Stimulated activated CD4-positive, alpha-beta T cell treated with anti-CD3 and anti-CD28 coated beads, Interleukin-12 subunit alpha, Interleukin-12 subunit beta, amount 100 ng/mL, for 24 hours (primary cell): ENCODE results near the gene LY6G6F.

Source experiments
- DNase-seq, 2 experiments: peaks; one replicate each; pipeline ENCODE4 v3.0.0-alpha.2; 2020; ENCODE audit warnings: low read depth in 2 of 2

LY6G6F gene

DNA sequence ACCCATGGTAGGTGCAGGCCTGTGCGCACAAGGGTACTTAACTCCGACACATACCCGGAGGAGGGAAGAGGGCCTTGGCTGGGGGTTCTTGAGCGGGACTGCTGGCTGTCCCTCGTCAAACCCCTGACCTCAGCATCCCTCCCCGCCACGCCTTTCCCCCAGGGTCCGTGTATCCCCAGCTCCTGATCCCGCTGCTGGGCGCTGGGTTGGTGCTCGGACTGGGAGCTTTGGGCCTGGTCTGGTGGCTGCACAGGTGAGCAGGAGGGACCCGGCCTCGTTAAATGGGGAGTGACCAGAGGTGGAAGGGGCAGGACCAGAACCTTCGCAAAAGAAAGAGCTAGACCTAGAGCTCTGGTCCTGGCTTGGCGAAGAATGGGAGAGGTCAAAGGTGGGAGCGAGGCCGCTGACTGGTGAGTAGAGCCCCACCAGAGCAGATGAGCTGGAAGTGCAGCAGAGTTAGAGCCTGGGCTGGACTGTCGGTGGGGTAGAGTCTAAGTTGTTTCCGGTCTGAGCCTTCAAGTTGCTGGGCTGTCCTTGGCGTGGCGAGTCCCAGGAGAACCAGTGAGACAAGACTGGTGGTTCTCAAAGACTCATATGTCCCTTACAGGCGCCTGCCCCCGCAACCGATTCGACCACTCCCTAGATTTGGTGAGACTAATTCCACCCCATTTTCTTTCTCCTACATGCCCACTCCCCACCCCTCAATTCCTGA lies 17.5 kb downstream of the LY6G6F start:
- DNase-seq, result no peak

DNA sequence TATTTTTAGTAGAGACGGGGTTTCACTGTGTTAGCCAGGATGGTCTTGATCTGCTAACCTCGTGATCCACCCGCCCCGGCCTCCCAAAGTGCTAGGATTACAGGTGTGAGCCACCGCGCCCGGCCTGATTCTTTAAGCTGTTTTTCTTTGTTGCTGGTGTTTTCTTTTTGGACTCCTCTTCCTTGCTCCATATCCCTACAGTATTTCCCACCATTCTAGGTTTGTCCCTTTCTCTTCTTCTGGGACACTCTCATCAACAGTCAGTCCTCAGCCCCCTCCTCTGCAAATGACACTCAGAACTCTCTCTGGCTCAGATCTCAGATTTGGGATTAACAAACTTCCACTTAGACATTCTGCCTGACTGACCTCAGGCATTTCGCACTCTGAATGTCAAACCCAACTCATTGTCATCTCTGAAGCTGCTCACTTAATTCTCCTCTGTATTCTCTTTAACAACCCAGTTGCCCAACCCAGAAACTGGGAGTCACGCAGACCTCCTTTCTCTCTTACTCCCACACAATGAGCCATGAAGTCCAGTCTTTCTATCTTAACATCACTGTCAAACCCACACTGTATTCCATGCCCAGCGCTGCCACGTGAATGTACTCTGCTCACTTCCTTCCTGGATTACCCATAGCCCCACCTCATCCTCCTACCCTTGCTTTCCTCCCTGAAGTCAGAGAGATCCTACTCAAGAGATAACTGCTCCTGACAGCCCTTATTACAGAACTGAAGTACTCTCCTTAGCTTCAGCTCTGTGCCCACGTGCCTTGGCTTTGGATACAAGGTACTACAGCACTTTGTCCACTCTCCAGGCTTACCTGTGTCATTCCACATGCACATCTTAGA lies 19.1 kb downstream of the LY6G6F start:
- DNase-seq, result no peak

DNA sequence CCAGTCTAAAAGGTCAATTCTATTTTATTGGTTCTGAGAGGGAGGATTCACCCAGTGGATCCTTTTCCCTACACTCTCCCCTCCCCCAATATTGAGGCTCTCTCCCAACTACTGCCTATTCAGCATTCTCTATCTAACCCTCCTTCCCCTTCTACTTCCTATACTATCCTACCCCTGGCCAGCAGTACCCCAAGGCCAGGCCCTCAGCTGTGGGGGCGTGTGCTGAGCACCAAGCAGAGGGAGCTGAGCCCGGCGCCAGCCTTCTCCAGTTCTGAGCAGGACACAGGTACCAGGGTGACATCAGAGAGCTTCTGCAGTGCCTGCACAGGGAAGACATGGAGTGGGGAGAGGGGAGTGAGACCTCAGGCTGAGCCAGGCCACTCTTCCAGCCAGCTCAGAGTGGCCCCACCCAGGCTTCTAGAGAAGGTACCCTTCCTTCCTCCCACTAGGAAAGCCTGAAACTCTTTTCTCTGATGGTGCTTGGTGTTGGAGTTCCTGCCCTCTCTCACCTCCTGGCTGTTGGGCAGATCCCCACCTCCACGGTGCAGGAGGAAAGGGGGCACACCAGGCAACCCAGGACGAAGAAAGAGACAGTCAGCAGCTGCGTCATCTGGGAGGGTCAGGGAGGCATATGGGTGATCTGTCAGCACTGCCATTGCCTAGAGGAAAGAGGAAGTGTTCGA lies 20.5 kb downstream of the LY6G6F start:
- no peak for DNase-seq

- no peak for DNase-seq
Measured at GRCh38 chr6:31727717-31728671, 21.3 kb downstream of the LY6G6F start.

- DNase-seq, result no peak
Measured at GRCh38 chr6:31728767-31729514, 22.3 kb downstream of the LY6G6F start, which contains the start of gene DDAH2. DDAH2 (minus strand) TSS chr6:31729299; CDS start chr6:31729161, 138 bp downstream.

- peak; percentile 46 to 76 for DNase-seq
Measured at GRCh38 chr6:31729515-31729978, 22.9 kb downstream of the LY6G6F start.

GRCh38 chr6:31729979-31730630 lies 23.4 kb downstream of the LY6G6F start:
- DNase-seq, result peak in 1 of 2 experiments; percentile 53

GRCh38 chr6:31730631-31731086 lies 24.0 kb downstream of the LY6G6F start:
- DNase-seq, result no peak

DNA sequence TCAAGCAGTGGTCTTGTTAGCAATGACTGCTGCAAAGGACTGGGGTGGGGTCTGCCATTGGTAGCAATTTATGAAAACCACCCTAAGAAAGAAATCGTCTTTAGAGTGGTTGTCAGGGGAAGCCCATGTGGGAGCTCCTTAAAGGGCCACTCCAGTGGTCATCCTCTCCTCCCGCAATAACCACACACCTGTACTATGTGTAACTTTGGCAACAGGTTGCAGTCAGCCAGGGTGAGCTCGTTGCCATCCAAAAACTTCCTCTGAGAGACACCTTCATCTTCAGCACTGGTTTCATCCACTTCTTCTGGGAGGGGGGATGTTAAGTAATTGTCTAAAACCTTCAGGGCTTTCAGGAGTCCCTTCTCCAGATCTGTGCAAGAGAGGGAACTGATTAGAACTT lies 25.4 kb downstream of the LY6G6F start:
- no peak for DNase-seq

- DNase-seq, result no peak
Measured at GRCh38 chr6:31733734-31734133, 27.1 kb downstream of the LY6G6F start.

GRCh38 chr6:31734247-31734820 lies 27.7 kb downstream of the LY6G6F start:
- no peak for DNase-seq

DNA sequence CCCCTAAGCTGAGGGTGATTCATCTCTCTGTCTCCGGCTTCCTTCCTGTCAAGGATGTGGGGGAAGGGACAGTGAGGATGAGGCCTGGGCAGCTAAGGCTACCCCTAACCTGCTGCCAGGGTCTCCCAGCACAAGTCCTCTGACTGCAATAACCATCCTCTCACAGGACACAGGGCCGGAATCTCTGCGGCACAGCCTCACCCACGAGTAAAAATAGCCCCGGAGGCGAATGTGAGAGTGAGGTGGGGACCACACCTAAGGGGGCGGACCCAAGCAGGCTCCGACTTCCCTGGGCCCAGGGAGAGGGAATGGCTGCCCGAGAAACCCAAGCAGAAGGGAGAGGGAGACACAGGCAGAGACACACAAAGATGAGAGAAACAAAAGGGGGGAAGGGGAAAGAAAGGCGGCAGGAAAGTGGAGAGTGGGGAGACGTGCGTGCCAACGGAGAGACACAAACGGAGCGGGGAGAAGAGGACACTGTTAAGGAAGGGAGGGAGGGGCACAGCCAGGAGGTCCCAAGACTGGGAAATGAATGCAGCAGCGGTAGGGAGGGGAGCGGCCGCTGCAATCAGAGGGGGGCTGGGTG lies 28.2 kb downstream of the LY6G6F start:
- peak in 1 of 2 experiments; percentile 41 for DNase-seq

GRCh38 chr6:31736021-31736767 lies 29.5 kb downstream of the LY6G6F start, which contains the start of gene CLIC1:
CLIC1 (minus strand) TSS chr6:31736530; CDS start chr6:31736300, 230 bp downstream.
- DNase-seq, result peak; percentile 64 to 82

- no peak for DNase-seq
Measured at GRCh38 chr6:31736768-31737314, 30.2 kb downstream of the LY6G6F start.

GRCh38 chr6:31737315-31737990 lies 30.8 kb downstream of the LY6G6F start:
- DNase-seq, result no peak

GRCh38 chr6:31737991-31738979 lies 31.6 kb downstream of the LY6G6F start:
- DNase-seq, result peak in 1 of 2 experiments; percentile 60
